Measurements from ENCODE around the gene FAM3B. TPM values are rescaled to one million over a fixed set of nuclear protein-coding genes. Genes with fewer than 3 reads are reported as not detected.

FAM3B gene
- total RNA-seq: under 1 TPM in 4 of 8 experiments, not detected in 4; 0.11 to 0.28 (median 0.17) TPM

GRCh38 chr21:41316200-41317062 lies at the start of gene FAM3B:
Gene FAM3B (plus strand): TSS chr21:41316801. CDS start chr21:41316880, 79 bp downstream.
- 5 to 67% (median 20%) methylated on average over 1 to 6 of the region's 55 CpGs; no CpG with 5 or more reads in 4 of the 10 experiments for WGBS, 10 experiments
- H3K27ac ChIP-seq: no peak within 1 kb of the TSS
- peak within 1 kb of the TSS in 4 of 5 donors; percentile 1 to 15 (median 11) for H3K4me3 ChIP-seq
- H3K4me1 ChIP-seq (replicated peaks in 1 of 2): peaks cover 3 to 7% of the 10 kb centered on the region in 2 donors
- in situ Hi-C loops (cut with MboI; ENCODE audit: low pct_unique_long_range_greater_than_20kb in 2 of 9, low sequenced_read_pairs in 9 of 9, unreplicated experiment in 9 of 9): no loop called here
- ATAC-seq (replicated peaks in 6 of 8): peak; percentile 47 to 87 (median 71)

GRCh38 chr21:41267346-41267745 lies 49.3 kb upstream of the FAM3B start:
- ATAC-seq (replicated peaks in 6 of 8): no peak
- Histone ChIP-seq H3K27ac (no peak overlapping the region), H3K4me1 (replicated peaks in 1 of 2) (no peaks in the 10 kb centered on the region), H3K4me3 (no peak overlapping the region)
- in situ Hi-C loops (cut with MboI; ENCODE audit: low pct_unique_long_range_greater_than_20kb in 2 of 9, low sequenced_read_pairs in 9 of 9, unreplicated experiment in 9 of 9): no loop called here
- WGBS, 10 experiments: 83 to 100% (median 96%) methylated on average over 1 to 2 of the region's 2 CpGs; no CpG with 5 or more reads in 6 of the 10 experiments

GRCh38 chr21:41269535-41269934 lies 47.1 kb upstream of the FAM3B start:
- H3K4me3 ChIP-seq: no peak overlapping the region
- no peak for ATAC-seq (replicated peaks in 6 of 8)
- H3K4me1 ChIP-seq (replicated peaks in 1 of 2): no peaks in the 10 kb centered on the region
- in situ Hi-C loops (cut with MboI; ENCODE audit: low pct_unique_long_range_greater_than_20kb in 2 of 9, low sequenced_read_pairs in 9 of 9, unreplicated experiment in 9 of 9): no loop called here
- no peak overlapping the region for H3K27ac ChIP-seq
- WGBS, 10 experiments: 17 to 100% (median 86%) methylated on average over 1 of the region's 1 CpG; no CpG with 5 or more reads in 3 of the 10 experiments

- WGBS, 10 experiments: 66 to 100% (median 80%) methylated on average over 1 to 8 of the region's 12 CpGs; no CpG with 5 or more reads in 1 of the 10 experiments
- in situ Hi-C loops (cut with MboI; ENCODE audit: low pct_unique_long_range_greater_than_20kb in 2 of 9, low sequenced_read_pairs in 9 of 9, unreplicated experiment in 9 of 9): loop anchor here in 3 of 9 experiments (25.0 kb wide), 3 partner anchors 135 to 510 kb away; no protein-coding TSS in a partner anchor
- ATAC-seq (replicated peaks in 6 of 8): no peak
Measured at GRCh38 chr21:41277196-41277595, 39.4 kb upstream of the FAM3B start.

GRCh38 chr21:41277846-41278245 lies 38.8 kb upstream of the FAM3B start:
- Histone ChIP-seq H3K4me1 (replicated peaks in 1 of 2) (peaks cover 0 to 7% of the 10 kb centered on the region in 2 donors), H3K27ac (no peak overlapping the region), H3K4me3 (no peak overlapping the region)
- 65 to 100% (median 79%) methylated on average over 1 to 4 of the region's 4 CpGs; no CpG with 5 or more reads in 1 of the 10 experiments for WGBS, 10 experiments
- ATAC-seq (replicated peaks in 6 of 8): no peak
- in situ Hi-C loops (cut with MboI; ENCODE audit: low pct_unique_long_range_greater_than_20kb in 2 of 9, low sequenced_read_pairs in 9 of 9, unreplicated experiment in 9 of 9): loop anchor here in 3 of 9 experiments (25.0 kb wide), 3 partner anchors 134 to 509 kb away; no protein-coding TSS in a partner anchor

More at GRCh38 chr21:41277196-41277595, 39.4 kb upstream of the FAM3B start:
- Histone ChIP-seq H3K4me1 (replicated peaks in 1 of 2) (peaks cover 0 to 7% of the 10 kb centered on the region in 2 donors), H3K27ac (no peak overlapping the region), H3K4me3 (no peak overlapping the region)

GRCh38 chr21:41280115-41280919 lies 36.3 kb upstream of the FAM3B start:
- 9 to 100% (median 73%) methylated on average over 1 to 8 of the region's 18 CpGs; no CpG with 5 or more reads in 2 of the 10 experiments for WGBS, 10 experiments
- peak in 7 of 8 experiments; percentile 16 to 85 (median 56) for ATAC-seq (replicated peaks in 6 of 8)
- in situ Hi-C loops (cut with MboI; ENCODE audit: low pct_unique_long_range_greater_than_20kb in 2 of 9, low sequenced_read_pairs in 9 of 9, unreplicated experiment in 9 of 9): loop anchor here in 3 of 9 experiments (25.0 kb wide), 3 partner anchors 132 to 507 kb away; no protein-coding TSS in a partner anchor
- Histone ChIP-seq H3K27ac (no peak overlapping the region), H3K4me3 (no peak overlapping the region), H3K4me1 (replicated peaks in 1 of 2) (peaks cover 0 to 7% of the 10 kb centered on the region in 2 donors)

- Histone ChIP-seq H3K4me3 (no peak overlapping the region), H3K27ac (no peak overlapping the region), H3K4me1 (replicated peaks in 1 of 2) (peaks cover 0 to 7% of the 10 kb centered on the region in 2 donors)
- no peak for ATAC-seq (replicated peaks in 6 of 8)
- WGBS, 10 experiments: 20 to 100% (median 74%) methylated on average over 1 to 3 of the region's 3 CpGs; no CpG with 5 or more reads in 3 of the 10 experiments
- in situ Hi-C loops (cut with MboI; ENCODE audit: low pct_unique_long_range_greater_than_20kb in 2 of 9, low sequenced_read_pairs in 9 of 9, unreplicated experiment in 9 of 9): loop anchor here in 3 of 9 experiments (25.0 kb wide), 3 partner anchors 130 to 505 kb away; no protein-coding TSS in a partner anchor
Measured at GRCh38 chr21:41282412-41282811, 34.2 kb upstream of the FAM3B start.

GRCh38 chr21:41283211-41283818 lies 33.3 kb upstream of the FAM3B start:
- Histone ChIP-seq H3K4me1 (replicated peaks in 1 of 2) (peaks cover 0 to 7% of the 10 kb centered on the region in 2 donors), H3K27ac (no peak overlapping the region), H3K4me3 (no peak overlapping the region)
- 5 to 29% (median 17%) methylated on average over 1 to 7 of the region's 8 CpGs; no CpG with 5 or more reads in 1 of the 10 experiments for WGBS, 10 experiments
- peak; percentile 91 to 99 (median 96) for ATAC-seq (replicated peaks in 6 of 8)
- in situ Hi-C loops (cut with MboI; ENCODE audit: low pct_unique_long_range_greater_than_20kb in 2 of 9, low sequenced_read_pairs in 9 of 9, unreplicated experiment in 9 of 9): loop anchor here in 3 of 9 experiments (25.0 kb wide), 3 partner anchors 129 to 504 kb away; no protein-coding TSS in a partner anchor

- Histone ChIP-seq H3K27ac (no peak overlapping the region), H3K4me1 (replicated peaks in 1 of 2) (no peaks in the 10 kb centered on the region), H3K4me3 (no peak overlapping the region)
- ATAC-seq (replicated peaks in 6 of 8): no peak
- in situ Hi-C loops (cut with MboI; ENCODE audit: low pct_unique_long_range_greater_than_20kb in 2 of 9, low sequenced_read_pairs in 9 of 9, unreplicated experiment in 9 of 9): loop anchor here in 3 of 9 experiments (25.0 kb wide), 3 partner anchors 123 to 498 kb away; no protein-coding TSS in a partner anchor
- 67 to 93% (median 83%) methylated on average over 3 to 10 of the region's 13 CpGs; no CpG with 5 or more reads in 2 of the 10 experiments for WGBS, 10 experiments
Measured at GRCh38 chr21:41289431-41289830, 27.2 kb upstream of the FAM3B start.

GRCh38 chr21:41290106-41290799 lies 26.3 kb upstream of the FAM3B start:
- Histone ChIP-seq H3K4me3 (no peak overlapping the region), H3K27ac (no peak overlapping the region), H3K4me1 (replicated peaks in 1 of 2) (no peaks in the 10 kb centered on the region)
- 0 to 89% (median 60%) methylated on average over 1 to 10 of the region's 24 CpGs; no CpG with 5 or more reads in 1 of the 10 experiments for WGBS, 10 experiments
- in situ Hi-C loops (cut with MboI; ENCODE audit: low pct_unique_long_range_greater_than_20kb in 2 of 9, low sequenced_read_pairs in 9 of 9, unreplicated experiment in 9 of 9): loop anchor here in 3 of 9 experiments (25.0 kb wide), 3 partner anchors 122 to 497 kb away; no protein-coding TSS in a partner anchor
- peak in 1 of 8 experiments; percentile 34 for ATAC-seq (replicated peaks in 6 of 8)

- Histone ChIP-seq H3K4me1 (replicated peaks in 1 of 2) (no peaks in the 10 kb centered on the region), H3K4me3 (no peak overlapping the region), H3K27ac (no peak overlapping the region)
- in situ Hi-C loops (cut with MboI; ENCODE audit: low pct_unique_long_range_greater_than_20kb in 2 of 9, low sequenced_read_pairs in 9 of 9, unreplicated experiment in 9 of 9): loop anchor here in 3 of 9 experiments (25.0 kb wide), 3 partner anchors 118 to 493 kb away; no protein-coding TSS in a partner anchor
- 43 to 100% (median 67%) methylated on average over 1 of the region's 1 CpG; no CpG with 5 or more reads in 3 of the 10 experiments for whole genome bisulfite sequencing, 10 experiments
- ATAC-seq (replicated peaks in 6 of 8): no peak
Measured at GRCh38 chr21:41294548-41295231, 21.9 kb upstream of the FAM3B start.
